Large intestine (tissue), 3 donors: ENCODE data around the gene ARMC9. TPM values are rescaled to one million over a fixed set of nuclear protein-coding genes. Genes with fewer than 3 reads are reported as not detected.

Experiments used
- DNase-seq, 2 donors: peaks; one replicate each; pipeline versions ENCODE4 v3.0.0 to v3.0.0-alpha.2; 2013
- H3K27ac ChIP-seq: one replicate; pipeline ENCODE4 v1.5.1; 2013; ENCODE audit warnings: low read length
- H3K27me3 ChIP-seq: 2 replicates; pipeline ENCODE4 v1.6.1; 2013; ENCODE audit warnings: low read length; ENCODE audit not compliant: control insufficient read depth, insufficient read depth
- H3K36me3 ChIP-seq: 2 replicates; pipeline ENCODE4 v1.6.1; 2013; ENCODE audit warnings: low read length; ENCODE audit not compliant: control insufficient read depth, insufficient read depth
- H3K4me1 ChIP-seq: one replicate; pipeline ENCODE4 v1.6.1; 2013; ENCODE audit warnings: low read length; ENCODE audit not compliant: control insufficient read depth, insufficient read depth
- H3K4me3 ChIP-seq: one replicate; pipeline ENCODE4 v1.5.1; 2013; ENCODE audit warnings: low read length
- H3K9me3 ChIP-seq: one replicate; pipeline ENCODE4 v1.6.1; 2013; ENCODE audit warnings: mild to moderate bottlenecking, low read depth, low read length, moderate library complexity; ENCODE audit not compliant: control insufficient read depth
- WGBS: methylation state at CpG from one replicate; pipeline ENCODE4 v1.1.5; 2013; ENCODE audit warnings: low lambda C conversion rate; ENCODE audit not compliant: insufficient coverage; 5-methylcytosine and 5-hydroxymethylcytosine counted together
- polyA plus RNA-seq: library from polyadenylated mRNA; unstranded; fragments of 120-200 nt; gene quantifications from one replicate; pipeline ENCODE4 v1.2.1, GENCODE V29; 2013

ARMC9 gene
- polyA plus RNA-seq, 1 donor = 14.4 TPM

- no peak for DNase-seq
- Histone ChIP-seq H3K27ac (no peak overlapping the region), H3K4me1 (peaks cover 11% of the 10 kb centered on the region), H3K9me3 (no peaks in the 10 kb centered on the region), H3K4me3 (no peak overlapping the region), H3K27me3 (no peaks in the 10 kb centered on the region), H3K36me3 (no peaks in the 10 kb centered on the region)
- 93% methylated on average over 2 of the region's 8 CpGs for WGBS
These were observed 14.6 kb upstream of the ARMC9 start for GRCh38 chr2:231183851-231184250.

- Histone ChIP-seq H3K36me3 (no peaks in the 10 kb centered on the region), H3K9me3 (no peaks in the 10 kb centered on the region), H3K27me3 (no peaks in the 10 kb centered on the region), H3K4me1 (peaks cover 11% of the 10 kb centered on the region), H3K27ac (no peak overlapping the region), H3K4me3 (no peak overlapping the region)
- WGBS = no CpG with 5 or more reads among the region's 4 CpGs
- DNase-seq = no peak
These were observed 14.1 kb upstream of the ARMC9 start for GRCh38 chr2:231184319-231184718.

GRCh38 chr2:231185050-231185725 is 13.2 kb upstream of the ARMC9 start:
- peaks cover 11% of the 10 kb centered on the region for H3K4me1 ChIP-seq
- H3K9me3 ChIP-seq = no peaks in the 10 kb centered on the region
- H3K36me3 ChIP-seq = no peaks in the 10 kb centered on the region
- no peak for DNase-seq
- no peak overlapping the region for H3K4me3 ChIP-seq
- H3K27me3 ChIP-seq = no peaks in the 10 kb centered on the region
- no CpG with 5 or more reads among the region's 11 CpGs for WGBS
- no peak overlapping the region for H3K27ac ChIP-seq

GRCh38 chr2:231185886-231186285 is 12.5 kb upstream of the ARMC9 start:
- Histone ChIP-seq H3K9me3 (no peaks in the 10 kb centered on the region), H3K4me1 (peaks cover 11% of the 10 kb centered on the region), H3K27ac (no peak overlapping the region), H3K27me3 (no peaks in the 10 kb centered on the region), H3K4me3 (no peak overlapping the region), H3K36me3 (no peaks in the 10 kb centered on the region)
- no peak for DNase-seq
- WGBS = no CpG with 5 or more reads among the region's 4 CpGs

GRCh38 chr2:231186325-231186724 is 12.1 kb upstream of the ARMC9 start:
- Histone ChIP-seq H3K27ac (no peak overlapping the region), H3K27me3 (no peaks in the 10 kb centered on the region), H3K4me1 (peaks cover 11% of the 10 kb centered on the region), H3K36me3 (no peaks in the 10 kb centered on the region), H3K9me3 (no peaks in the 10 kb centered on the region), H3K4me3 (no peak overlapping the region)
- DNase-seq = no peak
- WGBS = no CpG with 5 or more reads among the region's 7 CpGs

- Histone ChIP-seq H3K36me3 (no peaks in the 10 kb centered on the region), H3K27ac (peak overlapping the region; percentile 42), H3K4me1 (peaks cover 11% of the 10 kb centered on the region), H3K4me3 (no peak overlapping the region), H3K9me3 (no peaks in the 10 kb centered on the region), H3K27me3 (no peaks in the 10 kb centered on the region)
- DNase-seq = peak; percentile 71 to 82
- 100% methylated on average over 5 of the region's 18 CpGs for WGBS
These were observed 10.5 kb upstream of the ARMC9 start for GRCh38 chr2:231187736-231188505.

- Histone ChIP-seq H3K36me3 (no peaks in the 10 kb centered on the region), H3K4me3 (no peak overlapping the region), H3K27me3 (no peaks in the 10 kb centered on the region), H3K4me1 (peaks cover 11% of the 10 kb centered on the region), H3K27ac (no peak overlapping the region), H3K9me3 (no peaks in the 10 kb centered on the region)
- no CpG with 5 or more reads among the region's 6 CpGs for WGBS
- no peak for DNase-seq
These were observed 9.8 kb upstream of the ARMC9 start for GRCh38 chr2:231188506-231189170.

- Histone ChIP-seq H3K36me3 (no peaks in the 10 kb centered on the region), H3K9me3 (no peaks in the 10 kb centered on the region), H3K27ac (no peak overlapping the region), H3K4me3 (no peak overlapping the region), H3K27me3 (no peaks in the 10 kb centered on the region), H3K4me1 (peaks cover 11% of the 10 kb centered on the region)
- DNase-seq = no peak
- WGBS = no CpG with 5 or more reads among the region's 8 CpGs
These were observed 9.3 kb upstream of the ARMC9 start for GRCh38 chr2:231189171-231189530.

GRCh38 chr2:231189571-231190495 is 8.6 kb upstream of the ARMC9 start:
- Histone ChIP-seq H3K27ac (peak overlapping the region; percentile 73), H3K36me3 (no peaks in the 10 kb centered on the region), H3K4me3 (peak overlapping the region; percentile 42), H3K4me1 (peaks cover 11% of the 10 kb centered on the region), H3K27me3 (no peaks in the 10 kb centered on the region), H3K9me3 (no peaks in the 10 kb centered on the region)
- no CpG with 5 or more reads among the region's 22 CpGs for WGBS
- peak in 1 of 2 donors; percentile 27 for DNase-seq
